Thoracic aorta (tissue), 2 donors: ENCODE results near the gene TNFSF13. TPM values are rescaled to one million over a fixed set of nuclear protein-coding genes. Genes with fewer than 3 reads are reported as not detected.

Experiments used
- ATAC-seq: fragments of 150-250 bp; one replicate; pipeline ENCODE4 v1.8.0; 2017; ENCODE audit warnings: low read depth; ENCODE audit not compliant: insufficient number of reproducible peaks, low FRiP score
- DNase-seq: peaks from one replicate; pipeline ENCODE4 v3.0.0-alpha.2; 2020; ENCODE audit warnings: low spot score
- H3K27ac ChIP-seq, 2 donors: fragments of 200-600 bp; sonication (generic); 1 replicate in 1 of 2; 2 replicates in 1 of 2; pipeline ENCODE4 v1.5.1; 2016; ENCODE audit warnings: mild to moderate bottlenecking in 2 of 2, moderate library complexity in 2 of 2
- H3K27me3 ChIP-seq: fragments of 200-600 bp; sonication (generic); replicated peaks from 2 replicates; pipeline ENCODE4 v1.6.0; 2016; ENCODE audit warnings: mild to moderate bottlenecking; ENCODE audit not compliant: insufficient read depth
- H3K36me3 ChIP-seq: fragments of 200-600 bp; sonication (generic); one replicate; pipeline ENCODE4 v1.5.1; 2016
- H3K4me1 ChIP-seq, 2 donors: fragments of 200-600 bp; sonication (generic); 1 replicate in 1 of 2; 2 replicates in 1 of 2; pipeline versions ENCODE4 v1.5.1 to v1.6.0; 2016; ENCODE audit warnings: low read depth in 2 of 2, mild to moderate bottlenecking in 1 of 2; ENCODE audit not compliant: control insufficient read depth in 1 of 2
- H3K4me3 ChIP-seq: fragments of 200-600 bp; sonication (generic); 2 replicates; pipeline ENCODE4 v1.5.1; 2016; ENCODE audit warnings: mild to moderate bottlenecking
- H3K9me3 ChIP-seq: fragments of 200-600 bp; sonication (generic); 2 replicates; pipeline ENCODE4 v1.5.1; 2016
- total RNA-seq, 2 donors: library from RNA; depleted of rRNA; stranded (reverse); fragments of >200 nt; gene quantifications; one replicate each; pipeline versions ENCODE4 v1.1.0 to v1.2.3, GENCODE V29; 2016
- TF ChIP-seq, protein P1 (sequence below): fragments of 200-600 bp; sonication (generic); IDR thresholded peaks from one replicate; pipeline ENCODE4 v1.5.1; 2019; ENCODE audit warnings: antibody characterized with exemption

TNFSF13 gene, protein sequence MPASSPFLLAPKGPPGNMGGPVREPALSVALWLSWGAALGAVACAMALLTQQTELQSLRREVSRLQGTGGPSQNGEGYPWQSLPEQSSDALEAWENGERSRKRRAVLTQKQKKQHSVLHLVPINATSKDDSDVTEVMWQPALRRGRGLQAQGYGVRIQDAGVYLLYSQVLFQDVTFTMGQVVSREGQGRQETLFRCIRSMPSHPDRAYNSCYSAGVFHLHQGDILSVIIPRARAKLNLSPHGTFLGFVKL
- 10 to 100 TPM; 40.5 to 49.2 TPM for total RNA-seq

DNA sequence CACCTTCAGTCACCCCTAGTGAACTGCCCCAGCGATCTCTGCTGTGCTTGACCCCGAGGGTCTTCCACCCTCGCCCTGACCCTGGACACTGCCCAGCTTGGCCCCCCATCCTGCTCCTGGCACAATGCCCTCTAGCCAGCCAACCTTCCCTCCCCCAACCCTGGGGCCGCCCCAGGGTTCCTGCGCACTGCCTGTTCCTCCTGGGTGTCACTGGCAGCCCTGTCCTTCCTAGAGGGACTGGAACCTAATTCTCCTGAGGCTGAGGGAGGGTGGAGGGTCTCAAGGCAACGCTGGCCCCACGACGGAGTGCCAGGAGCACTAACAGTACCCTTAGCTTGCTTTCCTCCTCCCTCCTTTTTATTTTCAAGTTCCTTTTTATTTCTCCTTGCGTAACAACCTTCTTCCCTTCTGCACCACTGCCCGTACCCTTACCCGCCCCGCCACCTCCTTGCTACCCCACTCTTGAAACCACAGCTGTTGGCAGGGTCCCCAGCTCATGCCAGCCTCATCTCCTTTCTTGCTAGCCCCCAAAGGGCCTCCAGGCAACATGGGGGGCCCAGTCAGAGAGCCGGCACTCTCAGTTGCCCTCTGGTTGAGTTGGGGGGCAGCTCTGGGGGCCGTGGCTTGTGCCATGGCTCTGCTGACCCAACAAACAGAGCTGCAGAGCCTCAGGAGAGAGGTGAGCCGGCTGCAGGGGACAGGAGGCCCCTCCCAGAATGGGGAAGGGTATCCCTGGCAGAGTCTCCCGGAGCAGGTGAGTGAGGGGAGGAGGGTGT, at the start of gene TNFSF13:
TNFSF13 (plus strand) TSS at position 207 of the 776 bp plus-strand sequence; CDS start at position 497, 290 bp downstream.
- DNase-seq: no peak
- H3K9me3 ChIP-seq: no peaks in the 10 kb centered on the region
- H3K4me1 ChIP-seq: peaks cover 36 to 54% of the 10 kb centered on the region in 2 donors
- no peaks in the 10 kb centered on the region for H3K27me3 ChIP-seq
- peak within 1 kb of the TSS; percentile 97 for H3K4me3 ChIP-seq
- peak within 1 kb of the TSS; percentile 91 to 95 for H3K27ac ChIP-seq
- TF ChIP-seq, protein P1, sequence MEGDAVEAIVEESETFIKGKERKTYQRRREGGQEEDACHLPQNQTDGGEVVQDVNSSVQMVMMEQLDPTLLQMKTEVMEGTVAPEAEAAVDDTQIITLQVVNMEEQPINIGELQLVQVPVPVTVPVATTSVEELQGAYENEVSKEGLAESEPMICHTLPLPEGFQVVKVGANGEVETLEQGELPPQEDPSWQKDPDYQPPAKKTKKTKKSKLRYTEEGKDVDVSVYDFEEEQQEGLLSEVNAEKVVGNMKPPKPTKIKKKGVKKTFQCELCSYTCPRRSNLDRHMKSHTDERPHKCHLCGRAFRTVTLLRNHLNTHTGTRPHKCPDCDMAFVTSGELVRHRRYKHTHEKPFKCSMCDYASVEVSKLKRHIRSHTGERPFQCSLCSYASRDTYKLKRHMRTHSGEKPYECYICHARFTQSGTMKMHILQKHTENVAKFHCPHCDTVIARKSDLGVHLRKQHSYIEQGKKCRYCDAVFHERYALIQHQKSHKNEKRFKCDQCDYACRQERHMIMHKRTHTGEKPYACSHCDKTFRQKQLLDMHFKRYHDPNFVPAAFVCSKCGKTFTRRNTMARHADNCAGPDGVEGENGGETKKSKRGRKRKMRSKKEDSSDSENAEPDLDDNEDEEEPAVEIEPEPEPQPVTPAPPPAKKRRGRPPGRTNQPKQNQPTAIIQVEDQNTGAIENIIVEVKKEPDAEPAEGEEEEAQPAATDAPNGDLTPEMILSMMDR: no peak
- ATAC-seq: no peak
- no peaks in the 10 kb centered on the region for H3K36me3 ChIP-seq

DNA sequence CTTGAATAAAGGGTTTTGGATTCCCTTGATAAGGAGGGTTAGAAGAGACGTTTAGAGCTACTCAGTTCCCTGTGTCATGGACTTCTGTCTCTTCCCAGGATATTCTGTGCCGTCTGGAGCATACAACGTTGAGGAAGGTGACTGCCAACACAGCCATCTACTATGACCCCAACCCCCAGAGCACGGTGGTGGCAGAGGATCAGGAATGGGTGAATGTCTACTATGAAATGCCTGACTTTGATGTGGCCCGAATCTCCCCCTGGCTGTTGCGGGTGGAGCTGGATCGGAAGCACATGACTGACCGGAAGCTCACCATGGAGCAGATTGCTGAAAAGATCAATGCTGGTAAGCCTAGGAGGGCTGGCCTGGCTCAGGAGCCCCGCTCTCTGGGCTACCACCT, 49.7 kb upstream of the TNFSF13 start:
- H3K27ac ChIP-seq: no peak overlapping the region
- TF ChIP-seq, protein P1: no peak
- ATAC-seq (no peak), DNase-seq (no peak)
- H3K4me1 ChIP-seq: no peaks in the 10 kb centered on the region
- no peaks in the 10 kb centered on the region for H3K9me3 ChIP-seq
- peaks cover 76% of the 10 kb centered on the region for H3K36me3 ChIP-seq
- H3K27me3 ChIP-seq: no peaks in the 10 kb centered on the region
- no peak overlapping the region for H3K4me3 ChIP-seq

DNA sequence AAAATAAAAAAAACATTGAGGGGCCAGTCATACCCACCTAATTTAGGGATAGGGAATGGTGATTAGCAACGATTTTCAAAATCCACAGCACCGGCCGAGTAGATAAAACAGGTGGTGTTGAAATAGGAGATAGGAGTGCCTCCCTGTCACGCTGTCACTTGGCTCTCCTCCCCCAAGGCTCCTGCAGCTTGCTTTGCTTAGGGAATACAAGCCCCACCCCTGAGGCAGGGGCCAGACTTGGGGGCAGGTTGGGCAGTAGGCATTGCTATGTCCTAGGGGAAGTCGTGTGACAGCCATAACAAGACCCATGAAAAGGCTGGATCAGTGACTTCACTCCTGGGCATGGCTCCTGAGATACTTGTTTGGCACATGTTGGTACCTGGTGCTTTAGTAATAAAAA, 48.6 kb upstream of the TNFSF13 start:
- Histone ChIP-seq H3K4me3 (no peak overlapping the region), H3K27ac (no peak overlapping the region), H3K4me1 (no peaks in the 10 kb centered on the region), H3K27me3 (no peaks in the 10 kb centered on the region), H3K9me3 (no peaks in the 10 kb centered on the region), H3K36me3 (peaks cover 75% of the 10 kb centered on the region)
- TF ChIP-seq, protein P1: no peak
- no peak for ATAC-seq
- no peak for DNase-seq

DNA sequence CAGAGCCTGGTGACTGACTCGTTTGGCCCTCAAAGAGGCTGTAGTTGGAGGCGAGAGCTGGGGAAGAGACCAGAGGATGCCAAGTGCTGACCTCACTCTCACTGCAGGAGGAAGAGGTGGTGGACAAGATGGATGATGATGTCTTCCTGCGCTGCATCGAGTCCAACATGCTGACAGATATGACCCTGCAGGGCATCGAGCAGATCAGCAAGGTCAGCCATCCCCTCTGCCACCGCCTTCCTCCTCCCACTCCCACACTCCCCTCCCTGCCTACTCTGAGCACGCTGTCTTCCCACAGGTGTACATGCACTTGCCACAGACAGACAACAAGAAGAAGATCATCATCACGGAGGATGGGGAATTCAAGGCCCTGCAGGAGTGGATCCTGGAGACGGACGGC, 47.4 kb upstream of the TNFSF13 start:
- ATAC-seq: no peak
- no peak overlapping the region for H3K27ac ChIP-seq

DNA sequence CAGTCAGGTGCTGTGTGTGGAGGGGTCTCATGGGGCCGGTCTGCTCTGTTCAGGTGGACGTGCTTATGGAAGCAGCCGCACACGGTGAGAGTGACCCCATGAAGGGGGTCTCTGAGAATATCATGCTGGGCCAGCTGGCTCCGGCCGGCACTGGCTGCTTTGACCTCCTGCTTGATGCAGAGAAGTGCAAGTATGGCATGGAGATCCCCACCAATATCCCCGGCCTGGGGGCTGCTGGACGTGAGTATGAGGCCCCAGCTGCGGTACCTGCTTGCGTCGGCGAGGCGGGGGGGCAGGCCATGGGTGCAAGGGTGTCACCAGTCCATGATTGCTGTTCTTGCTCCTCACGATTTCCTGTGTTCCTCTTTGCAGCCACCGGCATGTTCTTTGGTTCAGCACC, 46.4 kb upstream of the TNFSF13 start:
- Histone ChIP-seq H3K27me3 (no peaks in the 10 kb centered on the region), H3K4me3 (no peak overlapping the region), H3K36me3 (peaks cover 63% of the 10 kb centered on the region), H3K9me3 (no peaks in the 10 kb centered on the region), H3K27ac (no peak overlapping the region), H3K4me1 (no peaks in the 10 kb centered on the region)
- DNase-seq (no peak), ATAC-seq (no peak)
- TF ChIP-seq, protein P1: no peak

More for the DNA sequence above, 47.4 kb upstream of the TNFSF13 start:
- no peaks in the 10 kb centered on the region for H3K9me3 ChIP-seq
- H3K4me1 ChIP-seq: no peaks in the 10 kb centered on the region
- peaks cover 71% of the 10 kb centered on the region for H3K36me3 ChIP-seq
- DNase-seq: no peak
- H3K4me3 ChIP-seq: no peak overlapping the region
- H3K27me3 ChIP-seq: no peaks in the 10 kb centered on the region
- TF ChIP-seq, protein P1: no peak
